ENCODE results near the gene TNFSF12.

TNFSF12 gene

GRCh38 chr17:7544911-7545310 is 3.9 kb upstream of the TNFSF12 start:
- DNase-seq = no peak

- no peak for DNase-seq
Observed at GRCh38 chr17:7549401-7550055, 670 bp downstream of the TNFSF12 start.

GRCh38 chr17:7550344-7550743 is 1.5 kb downstream of the TNFSF12 start:
- no peak for DNase-seq

- no peak for DNase-seq
Observed at GRCh38 chr17:7551396-7551795, 2.5 kb downstream of the TNFSF12 start.

- peak in 1 of 2 donors; percentile 94 for DNase-seq
Observed at GRCh38 chr17:7552621-7553051, 3.8 kb downstream of the TNFSF12 start.

GRCh38 chr17:7553356-7553755 is 4.5 kb downstream of the TNFSF12 start:
- DNase-seq = no peak

- DNase-seq = no peak
Observed at GRCh38 chr17:7555320-7555948, 6.6 kb downstream of the TNFSF12 start.

- no peak for DNase-seq
Observed at GRCh38 chr17:7556627-7557026, 7.8 kb downstream of the TNFSF12 start.

- DNase-seq = no peak
Observed at GRCh38 chr17:7557147-7557764, 8.4 kb downstream of the TNFSF12 start.

GRCh38 chr17:7557775-7558543 is 9.1 kb downstream of the TNFSF12 start:
- DNase-seq = peak; percentile 48 to 61

- peak; percentile 61 to 62 for DNase-seq
Observed at GRCh38 chr17:7558544-7559319, 9.9 kb downstream of the TNFSF12 start, which contains the start of gene TNFSF13. Gene TNFSF13 (plus strand): TSS chr17:7558750. CDS start chr17:7559040, 290 bp downstream.

GRCh38 chr17:7559320-7560171 is 10.7 kb downstream of the TNFSF12 start:
- no peak for DNase-seq

GRCh38 chr17:7560172-7561027 is 11.5 kb downstream of the TNFSF12 start:
- peak in 1 of 2 donors; percentile 37 for DNase-seq

GRCh38 chr17:7561028-7561575 is 12.2 kb downstream of the TNFSF12 start:
- peak; percentile 60 to 84 for DNase-seq

- peak; percentile 55 to 79 for DNase-seq
Observed at GRCh38 chr17:7561589-7562207, 12.8 kb downstream of the TNFSF12 start, which contains the start of gene SENP3. Gene SENP3 (plus strand): TSS chr17:7561919. CDS start chr17:7563077, 1,158 bp downstream.

- DNase-seq = no peak
Observed at GRCh38 chr17:7562208-7562605, 13.3 kb downstream of the TNFSF12 start.

- no peak for DNase-seq
Observed at GRCh38 chr17:7563115-7563869, 14.4 kb downstream of the TNFSF12 start.

GRCh38 chr17:7569571-7569970 is 20.7 kb downstream of the TNFSF12 start:
- no peak for DNase-seq

- no peak for DNase-seq
Observed at GRCh38 chr17:7570351-7570750, 21.5 kb downstream of the TNFSF12 start.

Data from bone marrow (tissue), 2 donors.